GM12865 (cell line): Measurements from ENCODE around the gene PGS1.
A peak's percentile ranks its signal among the peaks of the same experiment; 100 is the strongest.

Experiments
- DNase-seq: peaks from one replicate; pipeline ENCODE4 v3.0.0; 2010; ENCODE audit warnings: low read depth
- H3K4me3 ChIP-seq: 2 replicates; pipeline ENCODE4 v1.5.1; 2011; ENCODE audit warnings: mild to moderate bottlenecking, low read depth, low read length, control low read depth
- TF ChIP-seq, protein P1 (sequence below): IDR thresholded peaks from 2 replicates; pipeline ENCODE4 v1.5.1; 2011; ENCODE audit warnings: low read length, control low read depth, low read depth, inconsistent platforms; ENCODE audit not compliant: insufficient read depth; ENCODE audit errors: missing control alignments

PGS1 gene

DNA sequence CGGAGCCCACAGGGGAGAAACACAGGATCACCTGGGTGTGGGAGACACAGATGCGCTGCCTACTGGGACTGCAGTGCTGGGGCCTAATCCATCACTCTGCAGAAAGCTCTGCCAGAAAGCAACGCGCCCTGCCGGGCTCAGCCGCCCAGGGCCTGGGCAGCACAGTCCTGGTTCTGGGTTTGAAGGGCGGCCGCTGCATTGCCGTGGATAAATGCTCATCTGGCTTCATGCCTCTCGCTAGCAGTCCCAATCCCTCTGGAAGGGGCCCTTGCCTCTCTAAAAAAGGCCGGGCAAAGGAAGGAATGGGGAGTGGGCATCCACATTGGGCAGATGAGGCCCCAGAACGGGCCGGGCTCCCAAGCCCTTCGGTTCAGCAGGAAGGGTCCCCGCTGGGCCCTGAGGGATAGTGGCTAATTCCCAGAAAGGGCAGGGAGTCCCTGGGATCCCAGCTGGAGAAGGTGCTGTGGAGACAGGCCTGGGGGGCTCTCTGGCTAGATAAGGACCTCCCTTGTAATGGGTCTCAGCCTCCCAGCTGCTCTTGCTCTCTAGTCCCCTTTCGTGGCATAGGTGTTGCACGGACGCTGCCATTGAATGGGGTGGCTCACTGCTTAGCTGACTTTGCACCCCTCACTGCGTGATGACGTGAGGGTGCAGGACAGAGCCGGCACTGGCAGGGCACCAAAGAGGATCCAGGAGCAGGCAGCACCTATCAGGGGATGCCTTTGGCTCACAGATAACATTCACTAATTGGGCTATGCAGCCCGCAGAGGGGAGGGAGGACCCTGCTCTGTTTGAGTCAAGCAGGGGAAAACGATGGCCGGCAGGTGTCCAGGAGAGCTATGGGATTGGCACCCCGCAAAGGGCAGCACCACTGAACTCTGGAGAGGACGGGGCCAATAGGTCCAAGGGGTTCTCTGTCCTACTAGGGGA lies 88.6 kb downstream of the PGS1 start:
- TF ChIP-seq, protein P1, sequence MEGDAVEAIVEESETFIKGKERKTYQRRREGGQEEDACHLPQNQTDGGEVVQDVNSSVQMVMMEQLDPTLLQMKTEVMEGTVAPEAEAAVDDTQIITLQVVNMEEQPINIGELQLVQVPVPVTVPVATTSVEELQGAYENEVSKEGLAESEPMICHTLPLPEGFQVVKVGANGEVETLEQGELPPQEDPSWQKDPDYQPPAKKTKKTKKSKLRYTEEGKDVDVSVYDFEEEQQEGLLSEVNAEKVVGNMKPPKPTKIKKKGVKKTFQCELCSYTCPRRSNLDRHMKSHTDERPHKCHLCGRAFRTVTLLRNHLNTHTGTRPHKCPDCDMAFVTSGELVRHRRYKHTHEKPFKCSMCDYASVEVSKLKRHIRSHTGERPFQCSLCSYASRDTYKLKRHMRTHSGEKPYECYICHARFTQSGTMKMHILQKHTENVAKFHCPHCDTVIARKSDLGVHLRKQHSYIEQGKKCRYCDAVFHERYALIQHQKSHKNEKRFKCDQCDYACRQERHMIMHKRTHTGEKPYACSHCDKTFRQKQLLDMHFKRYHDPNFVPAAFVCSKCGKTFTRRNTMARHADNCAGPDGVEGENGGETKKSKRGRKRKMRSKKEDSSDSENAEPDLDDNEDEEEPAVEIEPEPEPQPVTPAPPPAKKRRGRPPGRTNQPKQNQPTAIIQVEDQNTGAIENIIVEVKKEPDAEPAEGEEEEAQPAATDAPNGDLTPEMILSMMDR: no peak
- DNase-seq: no peak
- H3K4me3 ChIP-seq: no peak overlapping the region

DNA sequence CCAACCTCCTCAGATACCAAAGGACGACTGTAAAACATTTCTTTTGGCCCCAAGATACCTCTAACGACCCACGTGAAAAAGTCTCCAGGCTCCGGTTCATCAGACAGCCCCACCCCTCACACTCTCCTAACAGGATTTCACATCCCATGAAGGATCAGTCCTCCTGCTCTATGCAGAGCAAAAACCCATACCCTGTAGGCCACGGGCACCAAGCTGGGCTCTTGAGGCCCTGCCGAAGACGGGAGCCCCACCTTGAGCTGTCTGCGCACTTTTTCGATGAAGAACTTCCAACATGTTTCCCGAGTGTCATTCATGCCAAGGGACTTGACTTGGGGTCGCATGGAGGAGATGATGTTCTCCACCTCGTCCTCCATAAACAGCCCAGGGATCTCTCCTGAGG lies 89.9 kb downstream of the PGS1 start:
- no peak overlapping the region for H3K4me3 ChIP-seq
- TF ChIP-seq, protein P1: no peak
- DNase-seq: no peak

DNA sequence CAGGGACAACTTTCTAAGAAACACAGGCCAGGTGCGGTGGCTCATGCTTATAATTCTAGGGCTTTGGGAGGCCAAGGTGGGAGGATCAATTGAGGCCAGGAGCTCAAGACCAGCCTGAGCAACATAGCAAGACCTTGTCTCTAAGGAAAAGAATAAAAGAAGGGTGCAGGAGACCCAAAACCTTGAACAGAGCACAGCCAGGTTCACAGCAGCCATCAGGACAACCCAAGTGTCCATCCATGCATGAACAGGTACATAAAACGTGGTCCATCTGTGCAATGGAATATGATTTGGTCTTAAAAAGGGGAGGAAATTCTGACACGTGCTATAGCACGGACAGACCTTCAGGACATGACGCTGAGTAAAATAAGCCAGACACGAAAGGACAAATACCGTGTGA lies 91.0 kb downstream of the PGS1 start:
- TF ChIP-seq, protein P1: no peak
- H3K4me3 ChIP-seq: no peak overlapping the region
- DNase-seq: no peak

DNA sequence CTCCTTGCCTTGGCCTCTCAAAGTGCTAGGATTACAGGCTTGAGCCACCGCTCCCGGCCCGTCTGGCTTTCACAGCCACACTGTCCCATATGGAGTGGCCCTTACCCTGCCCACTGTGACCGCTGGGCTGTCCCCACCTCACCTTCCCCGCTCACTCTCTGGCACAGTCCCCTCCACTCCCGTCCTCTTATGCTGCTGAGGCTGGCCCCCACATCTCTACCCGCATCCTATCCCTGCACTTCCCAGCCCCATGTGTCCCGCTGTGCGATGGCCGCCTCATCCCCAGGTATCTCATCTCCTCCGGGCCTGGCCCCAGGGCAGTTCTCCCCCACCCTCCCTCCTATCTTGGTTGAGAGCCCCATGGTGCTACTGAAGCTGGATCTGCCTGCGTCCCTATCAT lies 93.2 kb downstream of the PGS1 start:
- TF ChIP-seq, protein P1: no peak
- no peak for DNase-seq
- H3K4me3 ChIP-seq: no peak overlapping the region

DNA sequence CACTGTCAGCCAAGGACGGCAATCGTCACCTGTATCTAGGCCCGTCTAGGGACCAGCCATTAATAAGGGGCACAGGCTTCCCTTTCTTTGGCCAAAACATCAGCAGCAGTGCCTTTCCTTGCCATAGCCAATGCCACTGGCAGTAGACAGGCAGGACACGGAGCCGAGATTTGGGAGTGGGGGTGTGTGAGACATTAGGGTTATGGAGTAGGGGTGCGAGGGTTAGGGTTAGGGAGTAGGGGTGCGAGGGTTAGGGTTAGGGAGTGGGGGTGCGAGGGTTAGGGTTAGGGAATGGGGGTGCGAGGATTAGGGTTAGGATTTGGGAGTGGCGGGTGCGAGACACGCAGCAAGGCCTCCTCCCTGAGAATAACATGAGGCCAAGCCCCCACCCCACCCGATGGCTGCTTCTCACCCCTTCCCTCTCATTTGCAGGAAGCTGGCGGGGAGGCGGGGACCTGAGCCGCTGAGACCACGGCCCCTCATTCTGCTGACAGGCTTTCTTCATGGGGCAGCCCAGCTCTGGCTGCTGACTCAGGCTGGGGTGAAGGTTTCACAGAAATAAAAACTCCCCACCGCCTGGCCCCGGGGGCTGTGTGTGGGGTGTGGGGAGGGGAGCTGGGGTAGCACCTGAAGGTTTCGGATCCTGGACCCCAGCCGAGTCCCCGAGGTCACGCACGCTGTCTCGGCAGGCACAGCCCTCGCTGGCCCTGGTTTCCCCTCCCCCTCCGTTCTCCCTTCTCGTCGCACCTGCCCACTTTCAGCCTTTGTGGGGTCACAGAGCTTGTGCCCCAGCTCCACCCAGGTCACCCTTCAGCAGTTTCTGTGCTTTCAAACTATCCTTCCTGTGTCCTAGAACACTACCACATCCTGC lies 93.8 kb downstream of the PGS1 start:
- H3K4me3 ChIP-seq: no peak overlapping the region
- TF ChIP-seq, protein P1: no peak
- peak; percentile 83 for DNase-seq

DNA sequence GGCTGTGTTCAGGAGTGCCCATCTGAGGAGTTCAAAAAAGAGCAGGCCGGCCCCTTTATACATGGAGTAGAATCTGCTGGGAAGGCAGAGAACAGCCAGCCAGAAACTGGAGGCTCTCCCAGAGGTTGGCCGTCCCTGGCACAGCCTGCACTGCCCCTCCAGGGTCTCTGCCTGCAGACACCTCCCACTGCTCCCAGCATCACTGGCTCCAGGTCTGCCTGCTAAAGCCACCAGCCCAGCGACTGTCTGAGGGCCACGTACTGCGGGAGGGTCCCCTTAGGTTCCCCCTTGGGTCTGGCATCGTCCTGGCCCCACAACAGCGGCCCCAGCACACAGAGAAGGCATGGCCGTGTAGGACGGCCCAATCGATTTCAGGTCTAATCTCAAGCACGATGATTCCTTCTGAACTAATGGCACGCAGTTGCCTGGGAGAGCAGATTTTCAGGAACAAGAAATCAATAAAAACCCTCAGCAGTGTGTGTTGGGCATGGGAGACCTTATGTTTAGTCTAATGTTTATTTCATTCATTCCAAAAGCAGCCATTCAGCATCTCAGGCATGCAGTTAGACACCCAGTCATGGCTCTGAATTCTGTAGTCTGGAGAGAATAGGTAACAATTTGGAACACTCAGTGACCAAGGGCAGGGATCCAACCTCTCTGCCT lies 95.6 kb downstream of the PGS1 start:
- no peak overlapping the region for H3K4me3 ChIP-seq
- DNase-seq: no peak
- TF ChIP-seq, protein P1: no peak
